ENCODE measurements around the gene ZFYVE27.

DNA sequence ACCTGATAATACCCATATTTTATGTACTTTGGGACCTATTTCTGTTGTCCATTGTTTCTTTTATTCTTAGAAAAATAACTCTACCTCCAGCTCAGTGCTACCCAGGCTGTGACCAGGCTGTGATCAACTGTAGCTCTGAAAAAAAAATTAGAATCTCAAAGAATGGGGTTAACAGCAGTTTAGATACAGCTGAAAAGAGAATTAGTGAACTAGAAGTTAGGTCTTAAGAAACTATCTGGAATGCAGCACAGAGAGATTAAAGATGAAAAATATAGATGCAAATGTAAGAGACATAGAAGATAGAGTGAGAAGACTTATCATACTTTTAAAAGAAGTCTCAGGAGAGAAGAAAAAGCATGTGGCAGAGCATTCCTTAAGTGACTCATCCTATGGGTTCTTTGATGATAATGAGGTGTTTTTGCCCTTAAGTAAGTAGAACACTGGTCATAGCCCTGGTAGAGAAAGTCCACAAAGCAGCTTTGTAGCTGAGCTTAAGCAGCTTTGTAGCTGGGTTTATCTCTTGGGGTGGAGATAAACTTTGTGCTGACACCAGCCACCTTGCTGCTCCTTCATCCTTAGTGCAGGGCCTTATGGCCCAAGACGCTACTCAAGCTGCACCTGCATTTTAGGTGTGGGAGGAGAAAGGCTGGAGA, 62.2 kb downstream of the ZFYVE27 start:
- no peak for TF ChIP-seq POLR2AphosphoS5 (IDR thresholded peaks at IDR 0.05; ENCODE audit: insufficient read depth in 1 of 2, low read depth in 1 of 2)
- TF ChIP-seq, protein P1, sequence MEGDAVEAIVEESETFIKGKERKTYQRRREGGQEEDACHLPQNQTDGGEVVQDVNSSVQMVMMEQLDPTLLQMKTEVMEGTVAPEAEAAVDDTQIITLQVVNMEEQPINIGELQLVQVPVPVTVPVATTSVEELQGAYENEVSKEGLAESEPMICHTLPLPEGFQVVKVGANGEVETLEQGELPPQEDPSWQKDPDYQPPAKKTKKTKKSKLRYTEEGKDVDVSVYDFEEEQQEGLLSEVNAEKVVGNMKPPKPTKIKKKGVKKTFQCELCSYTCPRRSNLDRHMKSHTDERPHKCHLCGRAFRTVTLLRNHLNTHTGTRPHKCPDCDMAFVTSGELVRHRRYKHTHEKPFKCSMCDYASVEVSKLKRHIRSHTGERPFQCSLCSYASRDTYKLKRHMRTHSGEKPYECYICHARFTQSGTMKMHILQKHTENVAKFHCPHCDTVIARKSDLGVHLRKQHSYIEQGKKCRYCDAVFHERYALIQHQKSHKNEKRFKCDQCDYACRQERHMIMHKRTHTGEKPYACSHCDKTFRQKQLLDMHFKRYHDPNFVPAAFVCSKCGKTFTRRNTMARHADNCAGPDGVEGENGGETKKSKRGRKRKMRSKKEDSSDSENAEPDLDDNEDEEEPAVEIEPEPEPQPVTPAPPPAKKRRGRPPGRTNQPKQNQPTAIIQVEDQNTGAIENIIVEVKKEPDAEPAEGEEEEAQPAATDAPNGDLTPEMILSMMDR (IDR thresholded peaks at IDR 0.05): no peak
